CD8-positive, alpha-beta memory T cell (primary cell): ENCODE data around the gene MTG2. TPM values are rescaled to one million over a fixed set of nuclear protein-coding genes. Genes with fewer than 3 reads are reported as not detected.

Experiments used
- CTCF ChIA-PET: fragments of 350-600 bp; sonication (Branson Sonifier 250); formaldehyde crosslinking; loops from one replicate; lab custom pipeline; 2021; ENCODE audit warnings: antibody characterized with exemption; lab: Charles Lee
- POLR2A ChIA-PET: fragments of 350-600 bp; sonication (Branson Sonifier 250); formaldehyde crosslinking; loops from one replicate; lab custom pipeline; 2021; ENCODE audit warnings: antibody characterized with exemption; lab: Charles Lee
- DNase-seq, 5 donors: peaks; one replicate each; pipeline versions ENCODE4 v3.0.0 to v3.0.0-alpha.2; 2020 to 2022; ENCODE audit warnings: mixed read lengths in 1 of 5
- H3K27ac ChIP-seq: one replicate; pipeline ENCODE4 v1.7.0; 2013; ENCODE audit warnings: low read depth, mild to moderate bottlenecking, low read length, moderate library complexity
- H3K27me3 ChIP-seq: 2 replicates; pipeline ENCODE4 v1.7.0; 2013; ENCODE audit warnings: low read length, mild to moderate bottlenecking; ENCODE audit not compliant: insufficient read depth, poor library complexity, severe bottlenecking
- H3K36me3 ChIP-seq: 2 replicates; pipeline ENCODE4 v1.7.0; 2013; ENCODE audit warnings: mild to moderate bottlenecking, low read length, moderate library complexity; ENCODE audit not compliant: insufficient read depth
- H3K4me1 ChIP-seq: 2 replicates; pipeline ENCODE4 v1.7.0; 2013; ENCODE audit warnings: mild to moderate bottlenecking, low read length, moderate library complexity; ENCODE audit not compliant: insufficient read depth
- H3K4me3 ChIP-seq: 2 replicates; pipeline ENCODE4 v1.7.0; 2013; ENCODE audit warnings: mild to moderate bottlenecking, low read length
- H3K9me3 ChIP-seq: 2 replicates; pipeline ENCODE4 v1.7.0; 2013; ENCODE audit warnings: mild to moderate bottlenecking, low read length
- H3K27ac Mint-ChIP-seq, 8 donors: one replicate each; pipeline ENCODE4 v1.8.0; 2020 to 2021; ENCODE audit warnings: mixed read lengths in 8 of 8, mild to moderate bottlenecking in 6 of 8, inconsistent platforms in 3 of 8, moderate library complexity in 3 of 8
- H3K27me3 Mint-ChIP-seq, 2 donors: one replicate each; pipeline ENCODE4 v1.8.0; 2020 to 2021; ENCODE audit warnings: mixed read lengths in 2 of 2, mild to moderate bottlenecking in 1 of 2, moderate library complexity in 1 of 2
- H3K36me3 Mint-ChIP-seq, 3 donors: one replicate each; pipeline ENCODE4 v1.8.0; 2020 to 2021; ENCODE audit warnings: mixed read lengths in 3 of 3, inconsistent platforms in 1 of 3, mild to moderate bottlenecking in 1 of 3
- H3K4me1 Mint-ChIP-seq, 3 donors: one replicate each; pipeline ENCODE4 v1.8.0; 2020 to 2021; ENCODE audit warnings: mixed read lengths in 3 of 3, inconsistent platforms in 1 of 3, mild to moderate bottlenecking in 1 of 3
- H3K4me3 Mint-ChIP-seq, 7 donors: one replicate each; pipeline ENCODE4 v1.8.0; 2020 to 2021; ENCODE audit warnings: mixed read lengths in 7 of 7, mild to moderate bottlenecking in 6 of 7, moderate library complexity in 4 of 7, inconsistent platforms in 2 of 7
- H3K9me3 Mint-ChIP-seq, 5 donors: one replicate each; pipeline ENCODE4 v1.8.0; 2020 to 2022; ENCODE audit warnings: mixed read lengths in 5 of 5, mild to moderate bottlenecking in 3 of 5, moderate library complexity in 2 of 5, inconsistent platforms in 1 of 5
- polyA plus RNA-seq: library from polyadenylated mRNA; unstranded; fragments of 300-500 nt; fragmentation: Illumina TruSeq; gene quantifications from one replicate; pipeline ENCODE4 v1.2.3, GENCODE V29; 2021
- total RNA-seq, 2 experiments: library from RNA; stranded (reverse); gene quantifications; one replicate each; pipeline ENCODE4 v1.2.3, GENCODE V29; 2021

MTG2 gene
- total and polyA plus RNA-seq, 3 experiments from 2014 or later, result 19.0 to 45.9 (median 44.6) TPM

DNA sequence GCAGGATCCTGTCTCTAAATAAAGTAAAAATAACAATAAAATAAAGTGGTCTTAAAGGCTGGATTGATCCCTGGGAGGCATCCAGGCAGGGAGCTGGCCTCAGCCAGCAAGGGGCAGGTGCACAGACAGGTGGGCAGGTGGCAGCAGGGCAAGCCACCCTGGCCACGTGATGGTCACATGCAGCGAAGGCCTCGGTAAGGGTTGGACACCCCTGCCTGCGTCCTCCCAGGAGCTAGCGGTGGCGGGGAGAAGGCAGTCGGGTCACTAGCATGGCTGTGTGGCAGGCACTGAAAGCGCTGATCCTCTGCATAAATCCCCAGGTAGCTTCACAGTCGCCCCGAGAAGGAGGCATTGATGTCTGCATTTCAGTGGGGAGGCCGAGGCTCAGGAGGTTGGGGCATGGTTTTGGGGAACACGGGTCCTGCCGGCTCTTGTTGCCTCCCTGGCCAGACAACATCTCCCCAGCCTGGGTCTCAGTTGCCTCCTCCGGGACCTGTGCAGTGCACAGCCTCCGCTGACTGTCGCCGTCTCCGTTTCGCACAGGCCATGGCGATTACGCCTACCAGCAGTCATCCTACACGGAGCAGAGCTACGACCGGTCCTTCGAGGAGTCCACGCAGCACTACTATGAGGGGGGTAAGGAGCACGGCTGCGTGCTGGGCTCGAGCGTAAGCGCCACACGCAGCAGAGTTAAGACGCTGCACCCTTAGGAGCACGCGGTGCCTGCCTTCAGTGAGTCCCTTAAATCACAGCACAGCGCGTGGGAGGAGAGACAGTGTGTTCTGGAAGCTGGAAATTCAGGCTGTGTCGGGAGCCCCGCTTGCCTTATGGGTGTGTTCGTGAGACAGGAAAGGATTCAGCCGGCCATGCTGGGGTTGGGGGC lies 17.7 kb upstream of the MTG2 start:
- Histone ChIP-seq H3K36me3 (no peaks in the 10 kb centered on the region), H3K4me3 (no peak overlapping the region), H3K9me3 (no peaks in the 10 kb centered on the region), H3K27ac (no peak overlapping the region), H3K4me1 (no peaks in the 10 kb centered on the region), H3K27me3 (no peaks in the 10 kb centered on the region)
- H3K9me3 Mint-ChIP-seq, result no peaks in the 10 kb centered on the region
- no peak overlapping the region for H3K27ac Mint-ChIP-seq
- ChIA-PET CTCF (no interaction called here), POLR2A (no interaction called here)
- no peaks in the 10 kb centered on the region for H3K27me3 Mint-ChIP-seq
- H3K4me1 Mint-ChIP-seq, result no peaks in the 10 kb centered on the region
- H3K36me3 Mint-ChIP-seq, result peaks cover 0 to 68% (median 1%) of the 10 kb centered on the region in 3 donors
- H3K4me3 Mint-ChIP-seq, result no peak overlapping the region
- DNase-seq, result no peak

- H3K36me3 ChIP-seq, result no peaks in the 10 kb centered on the region
- no peaks in the 10 kb centered on the region for H3K27me3 ChIP-seq
- no peaks in the 10 kb centered on the region for H3K4me1 ChIP-seq
- H3K9me3 ChIP-seq, result no peaks in the 10 kb centered on the region
- no peaks in the 10 kb centered on the region for H3K4me1 Mint-ChIP-seq
- POLR2A ChIA-PET, result no interaction called here
- CTCF ChIA-PET, result interaction anchor here (2.0 kb wide), 1 partner anchor 155 kb away, joined by 4 read pairs; no protein-coding TSS in a partner anchor
- H3K27ac Mint-ChIP-seq, result no peak overlapping the region
- no peaks in the 10 kb centered on the region for H3K27me3 Mint-ChIP-seq
- H3K4me3 ChIP-seq, result no peak overlapping the region
- no peak overlapping the region for H3K27ac ChIP-seq
- DNase-seq, result no peak
- H3K9me3 Mint-ChIP-seq, result no peaks in the 10 kb centered on the region
- peaks cover 0 to 62% (median 1%) of the 10 kb centered on the region in 3 donors for H3K36me3 Mint-ChIP-seq
- H3K4me3 Mint-ChIP-seq, result no peak overlapping the region
Observed at GRCh38 chr20:62165762-62166399, 16.9 kb upstream of the MTG2 start.

DNA sequence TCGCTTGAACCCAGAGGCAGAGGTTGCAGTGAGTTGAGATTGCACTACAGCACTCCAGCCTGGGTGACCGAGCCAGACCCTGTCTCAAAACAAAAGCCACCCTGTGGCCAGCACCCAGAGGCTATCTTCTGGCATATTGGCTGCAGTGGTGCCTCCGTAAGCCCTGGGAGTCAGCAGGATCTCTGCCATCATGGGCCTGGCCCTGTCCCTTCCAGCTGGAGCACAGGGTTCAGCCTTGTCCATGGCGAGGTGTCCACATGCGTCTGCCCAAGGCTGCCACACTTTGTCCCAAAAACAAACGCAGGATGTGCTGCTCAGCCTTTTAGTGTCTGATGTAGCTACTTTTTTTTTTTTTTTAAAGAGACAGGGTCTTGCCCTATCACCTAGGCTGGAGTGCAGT lies 15.4 kb upstream of the MTG2 start:
- peaks cover 0 to 54% (median 4%) of the 10 kb centered on the region in 3 donors for H3K36me3 Mint-ChIP-seq
- no peaks in the 10 kb centered on the region for H3K4me1 Mint-ChIP-seq
- H3K4me3 Mint-ChIP-seq, result no peak overlapping the region
- Histone ChIP-seq H3K9me3 (no peaks in the 10 kb centered on the region), H3K4me3 (no peak overlapping the region), H3K27me3 (no peaks in the 10 kb centered on the region), H3K4me1 (no peaks in the 10 kb centered on the region), H3K27ac (no peak overlapping the region), H3K36me3 (no peaks in the 10 kb centered on the region)
- no peaks in the 10 kb centered on the region for H3K27me3 Mint-ChIP-seq
- no peaks in the 10 kb centered on the region for H3K9me3 Mint-ChIP-seq
- CTCF ChIA-PET, result interaction anchor here (1.3 to 2.0 kb wide), 2 partner anchors 24 to 156 kb away, joined by 3 to 4 read pairs; no protein-coding TSS in a partner anchor
- no peak overlapping the region for H3K27ac Mint-ChIP-seq
- DNase-seq, result no peak
- POLR2A ChIA-PET, result interaction anchor here (0.7 kb wide), 1 partner anchor 31 kb away, joined by 6 read pairs; no protein-coding TSS in a partner anchor

DNA sequence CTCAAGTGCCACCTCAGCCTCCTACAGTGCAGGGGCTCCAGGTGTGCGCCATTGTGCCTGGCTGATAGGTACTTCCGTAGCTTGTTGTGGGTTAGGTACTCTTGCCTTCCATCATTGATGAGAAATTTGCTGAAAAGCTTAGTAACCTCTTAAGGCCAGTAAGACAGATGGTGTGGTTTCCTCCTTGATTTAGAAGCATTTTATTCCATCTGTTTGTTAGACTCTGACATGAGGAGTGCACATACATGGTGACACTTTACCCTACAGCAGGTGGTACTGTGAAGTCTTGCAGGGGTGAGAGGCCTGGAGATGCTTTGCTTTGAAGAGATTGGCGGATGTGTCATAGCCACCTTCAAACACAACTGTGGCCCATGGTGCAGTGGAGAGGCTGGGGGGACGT lies 14.8 kb upstream of the MTG2 start:
- no peak for DNase-seq
- H3K27ac Mint-ChIP-seq, result peak overlapping the region in 1 of 8 donors; percentile 18
- Histone ChIP-seq H3K27me3 (no peaks in the 10 kb centered on the region), H3K9me3 (no peaks in the 10 kb centered on the region), H3K27ac (no peak overlapping the region), H3K4me1 (no peaks in the 10 kb centered on the region), H3K4me3 (no peak overlapping the region), H3K36me3 (no peaks in the 10 kb centered on the region)
- no peaks in the 10 kb centered on the region for H3K4me1 Mint-ChIP-seq
- CTCF ChIA-PET, result interaction anchor here (2.0 kb wide), 1 partner anchor 157 kb away, joined by 4 read pairs; no protein-coding TSS in a partner anchor
- H3K4me3 Mint-ChIP-seq, result no peak overlapping the region
- POLR2A ChIA-PET, result no interaction called here
- H3K9me3 Mint-ChIP-seq, result no peaks in the 10 kb centered on the region
- no peaks in the 10 kb centered on the region for H3K27me3 Mint-ChIP-seq
- H3K36me3 Mint-ChIP-seq, result peaks cover 0 to 51% (median 4%) of the 10 kb centered on the region in 3 donors

GRCh38 chr20:62168890-62169435 lies 13.9 kb upstream of the MTG2 start:
- POLR2A ChIA-PET, result no interaction called here
- no peak for DNase-seq
- Histone ChIP-seq H3K27me3 (no peaks in the 10 kb centered on the region), H3K4me1 (no peaks in the 10 kb centered on the region), H3K27ac (no peak overlapping the region), H3K9me3 (no peaks in the 10 kb centered on the region), H3K36me3 (no peaks in the 10 kb centered on the region), H3K4me3 (no peak overlapping the region)
- Mint-ChIP-seq H3K27me3 (no peaks in the 10 kb centered on the region), H3K9me3 (no peaks in the 10 kb centered on the region), H3K4me1 (no peaks in the 10 kb centered on the region), H3K27ac (no peak overlapping the region), H3K36me3 (peaks cover 0 to 46% (median 5%) of the 10 kb centered on the region in 3 donors), H3K4me3 (no peak overlapping the region)
- CTCF ChIA-PET, result no interaction called here

- Histone ChIP-seq H3K4me1 (no peaks in the 10 kb centered on the region), H3K4me3 (no peak overlapping the region), H3K27me3 (no peaks in the 10 kb centered on the region), H3K36me3 (no peaks in the 10 kb centered on the region), H3K9me3 (no peaks in the 10 kb centered on the region), H3K27ac (no peak overlapping the region)
- no peak for DNase-seq
- Mint-ChIP-seq H3K27me3 (no peaks in the 10 kb centered on the region), H3K4me1 (no peaks in the 10 kb centered on the region), H3K36me3 (peaks cover 3 to 44% (median 8%) of the 10 kb centered on the region in 3 donors), H3K4me3 (no peak overlapping the region), H3K27ac (no peak overlapping the region), H3K9me3 (no peaks in the 10 kb centered on the region)
- CTCF ChIA-PET, result no interaction called here
- POLR2A ChIA-PET, result no interaction called here
Observed at GRCh38 chr20:62170536-62170935, 12.3 kb upstream of the MTG2 start.

DNA sequence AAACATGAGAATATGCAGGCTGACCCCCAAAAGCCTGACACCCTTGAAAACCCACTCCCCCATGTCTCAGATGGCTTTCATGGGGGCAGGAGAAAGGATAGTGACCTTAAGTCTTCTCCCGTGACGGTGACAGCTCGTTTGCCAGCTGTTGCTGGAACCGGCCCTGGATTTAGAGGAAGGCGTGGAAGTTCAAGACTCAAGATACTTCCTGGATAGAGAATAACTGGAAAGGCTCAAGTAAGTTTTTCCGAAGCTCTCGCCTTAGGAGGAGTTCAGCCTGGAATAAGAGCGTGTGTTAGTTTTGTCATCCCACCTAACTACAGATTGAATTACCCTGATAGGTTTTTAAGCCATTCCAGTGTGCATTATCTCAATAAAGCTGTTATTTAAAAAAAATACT lies 11.6 kb upstream of the MTG2 start:
- Histone ChIP-seq H3K36me3 (no peaks in the 10 kb centered on the region), H3K4me1 (no peaks in the 10 kb centered on the region), H3K27ac (no peak overlapping the region), H3K9me3 (no peaks in the 10 kb centered on the region), H3K4me3 (no peak overlapping the region), H3K27me3 (no peaks in the 10 kb centered on the region)
- ChIA-PET CTCF (no interaction called here), POLR2A (no interaction called here)
- Mint-ChIP-seq H3K36me3 (peaks cover 3 to 39% (median 9%) of the 10 kb centered on the region in 3 donors), H3K4me1 (no peaks in the 10 kb centered on the region), H3K27ac (peak overlapping the region in 2 of 8 donors; percentile 35 to 79), H3K27me3 (no peaks in the 10 kb centered on the region), H3K9me3 (no peaks in the 10 kb centered on the region), H3K4me3 (no peak overlapping the region)
- no peak for DNase-seq

GRCh38 chr20:62172666-62173065 lies 10.2 kb upstream of the MTG2 start:
- DNase-seq, result no peak
- no peaks in the 10 kb centered on the region for H3K27me3 Mint-ChIP-seq

More at GRCh38 chr20:62172666-62173065, 10.2 kb upstream of the MTG2 start:
- ChIA-PET POLR2A (no interaction called here), CTCF (no interaction called here)
- Histone ChIP-seq H3K9me3 (no peaks in the 10 kb centered on the region), H3K4me3 (no peak overlapping the region), H3K27me3 (no peaks in the 10 kb centered on the region), H3K36me3 (no peaks in the 10 kb centered on the region), H3K27ac (no peak overlapping the region), H3K4me1 (no peaks in the 10 kb centered on the region)
- Mint-ChIP-seq H3K36me3 (peaks cover 3 to 37% (median 8%) of the 10 kb centered on the region in 3 donors), H3K9me3 (no peaks in the 10 kb centered on the region), H3K4me1 (no peaks in the 10 kb centered on the region), H3K27ac (no peak overlapping the region), H3K4me3 (no peak overlapping the region)
